NCI-H748 (cell line): ENCODE measurements around the gene REP15.
"Not testable (repeated sequence)": the region's sequence is repeated elsewhere in the genome, so short reads cannot be mapped to it uniquely, and the experiment has no call there.

Experiments used
- DNase-seq: peaks from one replicate; lab custom pipeline; 2025; ENCODE audit not compliant: unreplicated experiment; lab: John Stamatoyannopoulos, UW

REP15 gene, protein sequence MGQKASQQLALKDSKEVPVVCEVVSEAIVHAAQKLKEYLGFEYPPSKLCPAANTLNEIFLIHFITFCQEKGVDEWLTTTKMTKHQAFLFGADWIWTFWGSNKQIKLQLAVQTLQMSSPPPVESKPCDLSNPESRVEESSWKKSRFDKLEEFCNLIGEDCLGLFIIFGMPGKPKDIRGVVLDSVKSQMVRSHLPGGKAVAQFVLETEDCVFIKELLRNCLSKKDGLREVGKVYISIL

DNA sequence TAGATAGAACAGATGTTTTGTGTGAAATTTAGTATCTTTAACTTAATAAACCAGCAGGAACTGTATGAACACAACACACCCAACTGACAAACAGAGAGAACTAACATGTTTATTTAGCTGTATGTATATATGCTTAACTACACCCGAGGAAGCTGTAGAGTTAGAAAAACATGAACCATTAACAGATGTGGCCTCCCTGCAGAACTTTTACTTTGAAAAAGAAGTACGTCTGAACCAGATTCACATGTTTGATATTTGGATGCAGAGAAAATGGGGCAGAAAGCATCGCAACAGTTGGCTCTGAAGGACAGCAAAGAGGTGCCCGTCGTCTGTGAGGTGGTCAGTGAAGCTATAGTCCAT, at the start of gene REP15:
Gene REP15, plus strand, starts transcription at position 155 of the 360 bp plus-strand sequence. Its CDS starts 116 bp downstream, at position 271.
- DNase-seq, result no peak

- DNase-seq, result no peak
These were observed 46.2 kb upstream of the REP15 start for GRCh38 chr12:27650011-27650410.

- no peak for DNase-seq
These were observed 45.0 kb upstream of the REP15 start for GRCh38 chr12:27651201-27651600.

DNA sequence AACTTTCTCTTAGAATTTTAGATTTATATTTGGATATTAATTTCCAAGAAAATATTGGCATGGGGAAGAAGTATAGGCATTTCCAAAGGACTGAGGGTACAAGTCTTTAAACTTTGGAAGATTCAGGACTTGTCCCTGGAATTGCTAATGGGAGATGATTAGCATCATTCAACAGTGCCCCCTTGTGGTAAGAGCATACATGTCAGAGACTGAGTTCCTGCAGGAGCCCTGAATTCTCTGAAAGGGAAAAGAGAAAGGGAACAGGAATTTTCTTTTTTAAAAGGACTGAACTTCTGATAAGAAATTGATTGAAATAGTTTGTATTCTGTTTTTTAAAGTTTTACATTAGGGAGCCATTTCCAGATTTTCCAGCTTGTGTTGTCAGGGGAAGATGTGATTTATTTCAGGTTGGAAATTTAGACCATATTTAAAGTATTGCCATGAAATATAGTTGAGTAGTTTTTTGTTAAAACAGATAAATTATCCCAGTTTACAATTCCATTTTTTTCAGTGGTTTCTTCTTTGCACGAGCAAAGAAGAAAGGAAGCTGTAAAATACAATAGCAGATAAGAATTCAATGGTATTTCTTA, 44.0 kb upstream of the REP15 start:
- DNase-seq, result peak; percentile 48

GRCh38 chr12:27653661-27654060, 42.6 kb upstream of the REP15 start:
- DNase-seq, result no peak

DNA sequence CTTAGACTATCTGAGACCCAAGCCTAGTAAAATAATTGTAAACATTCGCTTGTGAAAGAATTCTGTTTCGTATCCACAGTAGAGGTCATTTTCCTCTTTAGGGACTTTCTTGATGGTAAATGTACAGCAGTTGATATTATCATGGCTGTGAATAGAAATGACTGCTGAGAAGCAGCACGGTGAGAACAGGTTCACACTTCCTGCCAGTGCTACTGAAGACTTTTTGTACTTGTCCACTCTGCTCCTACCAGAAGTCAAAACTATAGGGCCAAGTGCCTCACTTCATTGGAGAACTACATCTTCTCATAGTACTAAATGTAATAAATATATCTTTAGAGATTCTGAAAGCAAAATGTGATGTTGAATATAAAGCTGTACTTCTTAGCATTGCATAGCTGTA, 40.8 kb upstream of the REP15 start:
- DNase-seq, result not testable (repeated sequence)

DNA sequence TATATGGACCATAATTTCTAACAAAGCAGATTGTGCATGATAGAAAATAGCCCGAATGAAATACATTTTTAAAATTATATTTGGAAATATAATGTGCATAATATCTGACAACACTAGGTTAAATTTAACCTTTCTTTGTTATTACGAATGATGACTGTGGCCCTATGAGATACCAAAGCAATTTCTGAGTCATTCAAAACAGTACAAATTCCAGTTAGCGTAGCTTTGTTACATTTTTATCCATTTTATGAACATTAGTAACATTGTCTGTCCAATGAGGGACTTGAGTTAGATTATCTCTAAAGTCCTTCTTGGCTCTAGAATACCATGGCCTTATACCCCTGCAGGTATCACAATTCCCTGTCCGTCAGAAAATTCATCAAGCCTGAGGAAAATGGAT, 39.0 kb upstream of the REP15 start:
- DNase-seq, result no peak

GRCh38 chr12:27665704-27666103, 30.5 kb upstream of the REP15 start:
- no peak for DNase-seq

GRCh38 chr12:27666510-27666909, 29.7 kb upstream of the REP15 start:
- DNase-seq, result no peak

GRCh38 chr12:27667540-27667939, 28.7 kb upstream of the REP15 start:
- no peak for DNase-seq

- no peak for DNase-seq
These were observed 24.2 kb upstream of the REP15 start for GRCh38 chr12:27672051-27672450.

GRCh38 chr12:27672643-27673042, 23.6 kb upstream of the REP15 start:
- no peak for DNase-seq

DNA sequence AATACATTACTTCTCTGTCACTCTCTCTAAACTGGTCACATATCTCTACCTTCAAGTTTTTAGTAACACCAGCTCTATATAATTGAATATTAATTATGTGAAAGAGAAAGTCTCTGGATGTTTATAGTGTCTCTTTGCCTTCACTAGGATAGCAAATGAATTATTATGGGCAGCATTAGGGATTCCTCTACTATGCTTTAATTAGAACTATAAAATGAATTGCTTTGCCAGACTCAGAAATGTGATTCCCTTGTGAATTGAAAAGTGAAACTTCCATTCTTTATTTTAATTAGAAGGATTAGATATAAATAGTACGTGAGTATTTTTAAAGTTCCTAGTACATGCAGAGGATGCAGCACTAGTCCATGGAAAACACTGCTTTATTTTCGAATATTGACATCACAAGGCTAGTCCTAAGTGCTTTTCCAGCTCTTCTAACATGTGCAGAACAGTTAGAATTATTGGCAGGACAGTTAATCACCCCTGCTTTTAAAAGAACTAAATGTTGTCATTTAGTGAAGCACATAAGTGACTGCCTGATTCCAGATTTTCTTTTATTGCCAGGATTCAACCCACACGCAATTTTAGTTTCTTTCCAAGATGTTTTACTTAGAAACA, 23.0 kb upstream of the REP15 start:
- DNase-seq, result no peak

GRCh38 chr12:27674989-27675388, 21.3 kb upstream of the REP15 start:
- no peak for DNase-seq

DNA sequence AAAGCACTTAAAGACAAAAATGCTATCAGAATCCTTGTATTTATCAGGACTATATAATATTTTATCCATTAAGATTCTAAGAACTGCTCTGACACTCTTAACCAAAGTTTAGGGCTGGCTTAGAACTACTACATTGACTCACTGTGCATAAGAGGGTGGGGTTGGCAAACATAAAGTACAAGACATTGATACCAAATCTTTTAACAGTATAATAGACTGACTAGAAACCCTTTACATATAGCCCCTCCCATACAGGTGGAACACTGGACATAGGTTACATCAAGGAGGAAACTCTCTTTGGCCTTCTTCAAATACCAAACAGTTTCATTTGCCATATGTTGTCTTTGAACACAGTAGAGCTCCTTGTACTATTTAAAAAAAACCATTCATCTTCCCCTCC, 15.6 kb upstream of the REP15 start:
- no peak for DNase-seq

- DNase-seq, result no peak
These were observed 13.7 kb upstream of the REP15 start for GRCh38 chr12:27682534-27682933.

- DNase-seq, result no peak
These were observed 11.0 kb upstream of the REP15 start for GRCh38 chr12:27685274-27685673.

GRCh38 chr12:27686147-27686546, 10.1 kb upstream of the REP15 start:
- no peak for DNase-seq

DNA sequence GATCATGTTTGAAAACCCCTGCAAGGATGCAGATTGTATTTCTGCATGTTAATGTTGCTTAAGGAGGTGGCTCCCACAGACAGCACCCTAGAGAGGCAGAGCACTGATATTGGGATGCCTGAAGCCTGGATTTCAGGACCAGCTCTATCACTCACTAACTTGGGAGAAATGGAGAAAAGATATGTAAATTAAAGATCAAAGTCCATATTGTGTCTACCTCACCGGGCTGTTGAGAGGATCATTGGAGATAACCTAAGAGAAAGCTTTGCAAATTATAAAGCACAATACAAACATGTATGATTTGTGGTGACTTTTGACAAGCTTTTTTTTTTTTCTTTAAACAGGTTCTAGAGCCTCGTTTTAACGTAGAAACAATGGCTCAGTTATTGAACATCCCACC, 7.6 kb upstream of the REP15 start:
- no peak for DNase-seq

DNA sequence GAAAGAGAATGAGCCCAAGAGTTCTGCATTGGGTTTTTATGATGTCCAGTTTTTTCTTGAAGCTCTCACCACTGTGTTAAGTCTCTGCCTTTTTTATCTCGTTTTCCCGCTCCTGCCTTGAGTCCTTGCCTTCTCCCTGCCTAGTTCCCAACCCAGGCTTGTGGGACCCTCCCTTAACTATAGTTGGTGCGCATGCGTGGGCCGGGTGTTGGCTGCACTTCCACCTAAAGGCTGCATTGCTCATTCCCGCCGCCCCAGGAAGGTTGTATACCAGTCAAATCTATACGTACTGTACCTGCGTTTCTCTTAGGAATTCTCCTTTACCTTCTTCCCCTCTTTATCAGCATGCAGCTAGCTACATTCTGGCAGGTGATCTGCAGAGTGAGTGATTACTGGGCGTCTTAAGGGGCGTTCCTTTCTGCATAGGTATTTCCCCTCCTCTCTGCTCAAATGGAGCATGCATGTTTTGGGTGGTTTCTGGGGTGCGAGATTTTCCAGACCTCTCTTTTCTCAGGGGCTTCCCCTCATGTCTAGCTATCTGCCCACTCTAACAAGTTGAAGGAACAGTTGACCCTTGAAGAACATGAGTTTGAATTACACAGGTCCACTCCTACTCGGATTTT, 6.6 kb upstream of the REP15 start:
- no peak for DNase-seq

DNA sequence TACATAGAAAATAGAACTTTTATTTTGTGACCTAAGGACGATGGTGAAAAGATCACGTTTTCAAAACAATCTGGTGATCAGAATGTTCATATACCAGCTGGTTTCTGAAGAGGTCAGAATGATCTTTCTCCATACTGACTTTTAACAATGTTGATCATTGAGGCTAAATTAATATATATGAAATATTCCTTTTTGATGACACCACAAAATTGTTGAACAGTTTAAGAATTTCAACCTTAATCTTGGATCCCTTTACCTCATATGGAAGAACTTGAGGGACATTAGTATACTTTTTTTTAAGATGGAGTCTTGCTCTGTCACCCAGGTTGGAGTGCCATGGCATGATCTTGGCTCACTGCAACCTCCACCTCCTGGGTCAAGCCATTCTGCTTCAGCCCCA, 2.8 kb upstream of the REP15 start:
- no peak for DNase-seq

DNA sequence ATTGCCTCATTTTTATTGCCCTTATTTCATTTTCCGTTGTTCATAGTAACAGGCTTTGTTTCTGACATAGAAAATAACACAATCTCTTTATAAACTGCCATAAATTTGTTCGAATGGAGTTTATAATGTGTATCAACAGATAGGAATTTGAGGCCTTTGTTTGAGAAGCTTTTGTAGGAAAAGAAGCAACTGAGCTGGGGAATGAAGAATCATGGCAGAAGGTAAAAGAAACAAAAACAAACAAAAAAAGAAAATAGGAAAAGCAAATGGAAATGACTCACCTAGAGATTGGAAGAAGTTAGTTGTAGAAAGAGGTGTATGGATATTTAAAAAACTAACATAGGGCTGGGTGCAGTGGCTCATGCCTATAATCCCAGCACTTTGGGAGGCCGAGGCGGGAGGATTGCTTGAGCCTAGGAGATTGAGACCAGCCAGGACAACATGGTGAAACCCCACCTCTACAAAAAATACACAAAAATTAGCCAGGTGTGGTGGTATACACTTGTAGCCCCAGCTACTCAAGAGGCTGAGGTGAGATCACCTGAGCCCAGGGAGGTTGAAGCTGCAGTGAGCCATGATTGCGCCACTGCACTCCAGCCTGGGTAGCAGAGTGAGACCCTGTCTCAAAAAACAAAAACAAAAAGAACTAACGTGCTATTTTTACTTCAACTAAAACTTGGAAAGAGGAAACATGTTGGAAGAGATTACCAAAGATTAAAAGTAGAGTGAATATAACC, 523 bp upstream of the REP15 start:
- no peak for DNase-seq
